ENCODE results near the gene ANKRD36B. TPM values are rescaled to one million over a fixed set of nuclear protein-coding genes. Genes with fewer than 3 reads are reported as not detected.
"Not testable (repeated sequence)": the region's sequence is repeated elsewhere in the genome, so short reads cannot be mapped to it uniquely, and the experiment has no call there.

ANKRD36B gene
- total RNA-seq, 3 donors from 2014 or later: 34.2 to 168 (median 78.2) TPM

DNA sequence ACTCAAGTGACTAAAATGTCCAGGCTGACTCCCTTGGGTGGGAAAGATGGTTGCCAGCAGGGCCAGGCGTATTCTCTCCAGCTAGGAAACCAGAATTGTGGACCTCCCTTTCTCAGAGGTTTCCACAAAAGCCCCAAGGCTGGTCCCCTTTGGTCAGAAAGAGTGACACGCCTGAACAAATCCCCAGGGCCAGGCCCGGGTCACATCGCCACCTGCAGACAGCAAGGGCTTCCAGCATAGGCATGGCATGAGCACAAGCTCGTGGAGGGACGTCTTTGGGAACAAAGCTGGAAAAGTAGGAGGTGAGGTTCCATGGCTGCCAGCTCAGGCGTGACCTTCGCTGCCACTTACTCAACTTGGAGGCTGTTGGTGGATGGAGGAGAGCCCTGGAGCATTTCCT is 15.4 kb upstream of the ANKRD36B start:
- H3K4me3 ChIP-seq; H3K36me3 ChIP-seq; H3K9me3 ChIP-seq; H3K4me1 ChIP-seq; DNase-seq (ENCODE audit: low spot score in 2 of 2); H3K27me3 ChIP-seq; intact Hi-C loops (cut with DNase I; ENCODE audit: low total_unique reads): not testable (repeated sequence)
- peak overlapping the region in 1 of 2 donors; percentile 48 for H3K27ac ChIP-seq

DNA sequence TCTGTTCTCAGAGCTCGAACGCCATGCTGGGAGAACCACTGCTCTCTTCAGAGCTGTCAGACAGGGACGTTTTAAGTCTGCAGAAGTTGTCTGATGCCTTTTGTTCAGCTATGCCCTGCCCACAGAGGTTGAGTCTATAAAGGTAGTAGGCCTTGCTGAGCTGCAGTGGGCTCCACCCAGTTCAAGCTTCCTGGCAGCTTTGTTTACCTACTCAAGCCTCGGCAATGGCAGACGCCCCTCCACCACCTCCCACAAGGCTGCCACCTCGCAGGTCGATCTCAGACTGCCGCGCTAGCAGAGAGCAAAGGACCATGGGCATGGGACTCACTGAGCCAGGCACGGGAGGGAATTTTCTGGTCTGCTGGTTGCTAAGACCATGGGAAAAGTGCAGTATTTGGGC is 11.9 kb upstream of the ANKRD36B start:
- H3K9me3 ChIP-seq; intact Hi-C loops (cut with DNase I; ENCODE audit: low total_unique reads); DNase-seq (ENCODE audit: low spot score in 2 of 2); H3K36me3 ChIP-seq; H3K27ac ChIP-seq; H3K4me3 ChIP-seq; H3K4me1 ChIP-seq; H3K27me3 ChIP-seq: not testable (repeated sequence)

DNA sequence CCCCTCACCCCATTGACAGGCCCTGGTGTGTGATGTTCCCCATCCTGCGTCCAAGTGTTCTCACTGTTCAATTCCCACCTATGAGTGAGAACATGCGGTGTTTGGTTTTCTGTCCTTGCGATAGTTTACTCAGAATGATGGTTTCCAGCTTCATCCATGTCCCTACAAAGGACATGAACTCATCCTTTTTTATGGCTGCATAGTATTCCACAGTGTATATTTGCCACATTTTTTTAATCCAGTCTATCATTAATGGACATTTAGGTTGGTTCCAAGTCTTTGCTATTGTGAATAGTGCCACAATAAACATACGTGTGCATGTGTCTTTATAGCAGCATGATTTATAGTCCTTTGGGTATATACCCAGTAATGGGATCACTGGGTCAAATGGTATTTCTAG is 6.5 kb upstream of the ANKRD36B start:
- H3K27me3 ChIP-seq; H3K36me3 ChIP-seq; H3K4me3 ChIP-seq; DNase-seq (ENCODE audit: low spot score in 2 of 2); H3K9me3 ChIP-seq; H3K4me1 ChIP-seq; H3K27ac ChIP-seq: not testable (repeated sequence)
- intact Hi-C loops (cut with DNase I; ENCODE audit: low total_unique reads): loop anchor here (10.0 kb wide), 1 partner anchor 99 kb away; no protein-coding TSS in a partner anchor

DNA sequence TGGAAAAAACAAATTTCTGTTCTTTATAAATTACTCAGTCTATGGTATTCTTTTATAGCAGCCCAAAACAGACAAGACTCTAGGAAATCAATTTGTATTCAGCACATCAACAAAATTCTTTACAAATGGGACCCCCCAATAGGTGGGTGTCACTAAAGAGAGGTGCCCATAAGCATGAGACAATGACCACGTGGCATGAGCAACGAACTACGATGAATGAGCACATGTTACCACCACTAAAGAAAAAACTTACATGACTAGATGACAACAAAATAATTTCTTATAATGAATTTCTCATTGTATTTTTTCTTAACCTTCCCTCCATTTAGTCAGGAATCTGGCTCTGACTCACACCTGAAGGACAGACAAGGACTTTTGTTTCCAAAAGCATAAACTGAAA is 3.8 kb upstream of the ANKRD36B start:
- not testable (repeated sequence) for H3K27ac ChIP-seq; H3K36me3 ChIP-seq; H3K4me1 ChIP-seq; H3K4me3 ChIP-seq; DNase-seq (ENCODE audit: low spot score in 2 of 2); H3K9me3 ChIP-seq; H3K27me3 ChIP-seq
- intact Hi-C loops (cut with DNase I; ENCODE audit: low total_unique reads): loop anchor here (10.0 kb wide), 1 partner anchor 101 kb away; no protein-coding TSS in a partner anchor

DNA sequence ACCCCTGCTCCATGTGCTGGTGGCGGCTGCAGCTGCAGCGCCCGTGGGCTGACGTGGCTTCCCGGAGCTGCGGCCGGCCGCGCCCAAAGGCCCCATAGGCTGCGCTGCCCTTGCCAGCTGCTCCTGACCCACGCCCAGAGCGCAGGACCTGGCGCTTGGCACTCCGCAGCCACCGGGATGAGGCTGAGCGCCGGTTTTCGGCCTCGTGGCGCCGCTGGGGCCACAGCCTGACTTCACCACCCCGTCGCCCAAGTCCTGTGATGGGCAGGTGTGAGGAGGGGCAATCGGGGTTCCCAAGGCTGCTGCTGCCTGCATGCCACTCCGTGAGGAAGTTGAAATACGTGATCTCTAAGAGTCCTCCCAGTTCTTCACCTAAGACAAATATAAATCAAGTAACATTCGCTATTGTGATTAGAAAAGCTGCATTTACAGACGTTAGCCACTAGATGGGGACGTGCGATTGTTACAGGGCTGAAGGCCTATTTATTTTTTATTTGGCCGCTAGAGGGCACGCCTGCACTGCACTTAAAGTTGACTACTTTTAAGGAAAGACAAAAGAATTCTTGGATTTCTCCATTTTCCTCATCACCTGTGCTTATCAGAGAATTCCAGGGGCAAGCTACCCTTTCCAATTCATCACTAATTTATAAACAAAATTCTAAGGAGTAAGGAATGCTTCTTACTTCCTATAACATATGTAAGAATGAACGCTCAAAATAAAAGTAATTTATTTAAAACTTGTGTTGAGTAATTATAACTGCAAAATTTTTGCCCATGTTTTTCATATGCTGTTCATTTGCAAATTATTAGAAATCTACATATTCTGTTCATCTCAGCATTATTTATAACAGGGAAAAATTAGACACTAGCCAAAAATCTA is 1.1 kb upstream of the ANKRD36B start:
- intact Hi-C loops (cut with DNase I; ENCODE audit: low total_unique reads): loop anchor here (10.0 kb wide), 1 partner anchor 104 kb away; no protein-coding TSS in a partner anchor
- not testable (repeated sequence) for H3K4me1 ChIP-seq, H3K36me3 ChIP-seq, H3K27me3 ChIP-seq, H3K9me3 ChIP-seq
- Histone ChIP-seq H3K27ac (peak overlapping the region; percentile 74 to 90), H3K4me3 (peak overlapping the region; percentile 55 to 81 (median 64))
- DNase-seq (ENCODE audit: low spot score in 2 of 2): peak; percentile 56 to 76
- TF ChIP-seq, protein P1, sequence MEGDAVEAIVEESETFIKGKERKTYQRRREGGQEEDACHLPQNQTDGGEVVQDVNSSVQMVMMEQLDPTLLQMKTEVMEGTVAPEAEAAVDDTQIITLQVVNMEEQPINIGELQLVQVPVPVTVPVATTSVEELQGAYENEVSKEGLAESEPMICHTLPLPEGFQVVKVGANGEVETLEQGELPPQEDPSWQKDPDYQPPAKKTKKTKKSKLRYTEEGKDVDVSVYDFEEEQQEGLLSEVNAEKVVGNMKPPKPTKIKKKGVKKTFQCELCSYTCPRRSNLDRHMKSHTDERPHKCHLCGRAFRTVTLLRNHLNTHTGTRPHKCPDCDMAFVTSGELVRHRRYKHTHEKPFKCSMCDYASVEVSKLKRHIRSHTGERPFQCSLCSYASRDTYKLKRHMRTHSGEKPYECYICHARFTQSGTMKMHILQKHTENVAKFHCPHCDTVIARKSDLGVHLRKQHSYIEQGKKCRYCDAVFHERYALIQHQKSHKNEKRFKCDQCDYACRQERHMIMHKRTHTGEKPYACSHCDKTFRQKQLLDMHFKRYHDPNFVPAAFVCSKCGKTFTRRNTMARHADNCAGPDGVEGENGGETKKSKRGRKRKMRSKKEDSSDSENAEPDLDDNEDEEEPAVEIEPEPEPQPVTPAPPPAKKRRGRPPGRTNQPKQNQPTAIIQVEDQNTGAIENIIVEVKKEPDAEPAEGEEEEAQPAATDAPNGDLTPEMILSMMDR (IDR thresholded peaks at IDR 0.05): peak; percentile 98 to 99 (median 99)

DNA sequence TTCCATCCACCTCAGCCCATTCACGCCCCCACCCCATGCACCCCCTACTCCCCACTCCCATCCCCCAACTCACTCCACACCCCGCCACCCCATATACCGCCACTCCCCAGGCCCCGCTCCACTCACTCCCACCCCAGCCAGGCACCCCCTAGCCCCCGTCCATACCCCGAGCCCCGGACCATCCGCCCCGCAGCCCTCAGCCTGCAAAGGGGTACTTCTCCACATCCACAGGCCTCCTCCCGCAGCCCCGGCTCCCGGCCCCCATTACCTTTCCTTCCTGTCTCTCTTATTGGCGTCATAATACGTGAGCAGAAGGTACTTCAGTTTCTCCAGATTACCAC is 450 bp downstream of the ANKRD36B start:
- DNase-seq (ENCODE audit: low spot score in 2 of 2); H3K9me3 ChIP-seq; H3K36me3 ChIP-seq; intact Hi-C loops (cut with DNase I; ENCODE audit: low total_unique reads); H3K27me3 ChIP-seq; H3K4me1 ChIP-seq: not testable (repeated sequence)
- peak overlapping the region; percentile 55 to 81 (median 64) for H3K4me3 ChIP-seq
- H3K27ac ChIP-seq: peak overlapping the region; percentile 70 to 81

DNA sequence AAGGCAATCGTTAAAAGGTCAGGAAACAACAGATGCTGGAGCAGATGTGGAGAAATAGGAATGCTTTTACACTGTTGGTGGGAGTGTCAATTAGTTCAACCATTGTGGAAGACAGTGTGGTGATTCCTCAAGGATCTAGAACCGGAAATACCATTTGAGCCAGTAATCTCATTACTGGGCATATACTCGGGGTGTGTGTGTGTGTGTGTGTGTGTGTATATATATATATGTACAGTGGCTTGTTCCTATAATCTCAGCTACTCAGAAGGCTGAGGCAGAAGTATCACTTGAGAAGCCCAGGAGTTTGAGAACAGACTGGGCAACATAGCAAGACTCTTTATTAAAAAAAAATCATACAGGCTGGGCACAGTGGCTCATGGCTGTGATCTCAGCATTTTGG is 24.0 kb downstream of the ANKRD36B start:
- H3K4me3 ChIP-seq; intact Hi-C loops (cut with DNase I; ENCODE audit: low total_unique reads); H3K36me3 ChIP-seq; H3K27me3 ChIP-seq; DNase-seq (ENCODE audit: low spot score in 2 of 2); H3K27ac ChIP-seq; H3K9me3 ChIP-seq; H3K4me1 ChIP-seq: not testable (repeated sequence)

DNA sequence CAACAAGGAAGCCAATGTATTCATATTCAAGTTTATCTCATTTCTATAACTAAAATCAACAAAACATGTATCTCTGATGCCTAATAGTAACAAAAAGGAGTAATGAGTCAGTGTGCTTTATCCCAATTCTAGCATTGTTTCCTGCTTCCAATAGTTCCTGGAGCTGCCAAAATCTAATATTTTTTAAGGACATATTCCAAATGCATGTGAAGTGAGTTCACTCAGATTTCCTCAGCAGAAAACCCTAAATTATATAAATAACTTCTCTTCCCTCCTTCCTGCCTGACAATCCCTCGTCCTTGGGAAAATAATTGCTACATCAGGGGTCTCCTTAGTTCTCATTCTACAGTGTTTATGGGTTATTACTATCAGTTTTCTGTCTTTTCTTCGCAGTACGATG is 37.3 kb downstream of the ANKRD36B start:
- H3K27ac ChIP-seq; intact Hi-C loops (cut with DNase I; ENCODE audit: low total_unique reads); H3K36me3 ChIP-seq: not testable (repeated sequence)

DNA sequence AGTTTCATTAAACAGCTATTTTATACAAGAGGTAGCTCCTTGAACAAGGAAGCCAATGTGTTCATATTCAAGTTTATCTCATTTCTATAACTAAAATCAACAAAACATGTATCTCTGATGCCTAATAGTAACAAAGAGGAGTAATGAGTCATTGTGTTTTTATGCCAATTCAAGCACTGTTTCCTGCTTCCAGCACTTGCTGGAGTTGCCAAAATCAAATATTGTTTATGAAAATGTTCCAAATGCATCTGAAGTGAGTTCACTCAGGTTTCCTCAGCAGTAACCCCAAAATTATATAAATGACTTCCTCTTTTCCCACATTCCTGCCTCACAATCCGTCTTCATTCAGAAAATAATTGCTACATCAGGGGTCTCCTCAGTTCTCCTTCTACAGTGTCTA is 39.2 kb downstream of the ANKRD36B start:
- DNase-seq (ENCODE audit: low spot score in 2 of 2); H3K36me3 ChIP-seq; intact Hi-C loops (cut with DNase I; ENCODE audit: low total_unique reads); H3K9me3 ChIP-seq; H3K4me3 ChIP-seq; H3K4me1 ChIP-seq; H3K27ac ChIP-seq; H3K27me3 ChIP-seq: not testable (repeated sequence)

More for the DNA sequence above, 37.3 kb downstream of the ANKRD36B start:
- DNase-seq (ENCODE audit: low spot score in 2 of 2); H3K9me3 ChIP-seq; H3K27me3 ChIP-seq; H3K4me1 ChIP-seq; H3K4me3 ChIP-seq: not testable (repeated sequence)

DNA sequence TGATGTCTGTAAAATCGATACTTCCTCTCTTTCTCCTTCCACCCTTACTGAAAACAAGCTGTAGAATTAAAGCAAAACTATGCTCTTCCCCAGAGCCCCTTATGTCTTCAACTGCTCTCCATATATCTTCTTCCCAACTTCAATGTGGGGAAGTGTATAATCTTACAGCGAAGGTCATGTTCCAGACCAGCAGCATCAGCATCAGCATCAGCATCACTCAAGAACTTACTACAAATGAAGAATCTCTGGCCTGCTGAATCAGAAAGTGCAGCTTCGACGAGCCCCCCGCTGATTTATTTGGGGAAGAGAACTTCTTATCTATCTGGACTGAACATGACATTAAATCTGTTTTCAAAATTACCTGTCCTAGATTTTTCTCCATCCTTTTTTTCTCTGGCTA is 40.6 kb downstream of the ANKRD36B start:
- DNase-seq (ENCODE audit: low spot score in 2 of 2); H3K36me3 ChIP-seq; H3K4me1 ChIP-seq; H3K9me3 ChIP-seq; intact Hi-C loops (cut with DNase I; ENCODE audit: low total_unique reads); H3K27ac ChIP-seq; H3K27me3 ChIP-seq; H3K4me3 ChIP-seq: not testable (repeated sequence)

DNA sequence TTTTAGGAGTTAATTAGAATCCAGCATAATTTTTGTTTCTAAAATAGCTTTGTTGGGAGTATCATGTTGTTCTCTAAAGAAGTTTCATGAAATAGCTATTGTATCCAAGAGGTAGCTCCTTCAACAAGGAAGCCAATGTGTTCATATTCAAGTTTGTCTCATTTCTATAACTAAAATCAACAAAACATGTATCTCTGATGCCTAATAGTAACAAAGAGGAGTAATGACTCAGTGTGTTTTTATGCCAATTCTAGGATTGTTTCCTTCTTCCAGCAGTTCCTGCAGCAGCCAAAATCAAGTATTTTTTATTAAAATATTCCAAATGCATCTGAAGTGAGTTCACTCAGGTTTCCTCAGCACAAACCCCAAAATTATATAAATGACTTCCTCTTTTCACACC is 41.1 kb downstream of the ANKRD36B start:
- H3K36me3 ChIP-seq; DNase-seq (ENCODE audit: low spot score in 2 of 2); intact Hi-C loops (cut with DNase I; ENCODE audit: low total_unique reads); H3K9me3 ChIP-seq; H3K27me3 ChIP-seq; H3K4me1 ChIP-seq; H3K4me3 ChIP-seq; H3K27ac ChIP-seq: not testable (repeated sequence)

Data from breast epithelium (tissue), 4 donors.